HepG2 (cell line): ENCODE results near the gene GIPC1. TPM values are rescaled to one million over a fixed set of nuclear protein-coding genes. Genes with fewer than 3 reads are reported as not detected.

Experiments used
- ARNT ChIP-seq: fragments of 450-650 bp; IDR thresholded peaks from 2 replicates; pipeline ENCODE4 v1.6.1; 2017
- FOXC1 ChIP-seq: sonication (generic); formaldehyde crosslinking; IDR thresholded peaks from 2 replicates; pipeline ENCODE4 v1.8.0; 2022; ENCODE audit warnings: mild to moderate bottlenecking, missing genetic modification reagents, borderline replicate concordance
- HNRNPUL1 ChIP-seq: fragments of 200-400 bp; formaldehyde crosslinking; IDR thresholded peaks from 2 replicates; pipeline ENCODE4 v1.6.1; 2017; ENCODE audit warnings: low read depth, mild to moderate bottlenecking, low read length, moderate library complexity
- PLRG1 ChIP-seq: fragments of 450-650 bp; conservative IDR thresholded peaks from 2 replicates; pipeline ENCODE4 v1.6.1; 2016
- SMYD3 ChIP-seq: sonication (generic); formaldehyde crosslinking; IDR thresholded peaks from 2 replicates; pipeline ENCODE4 v1.8.1; 2023; ENCODE audit warnings: mild to moderate bottlenecking, missing genetic modification reagents
- THAP11 ChIP-seq: IDR thresholded peaks from 2 replicates; pipeline ENCODE4 v1.6.1; 2016; ENCODE audit warnings: missing biosample characterization, missing genetic modification reagents
- ZNF10 ChIP-seq: sonication (generic); formaldehyde crosslinking; IDR thresholded peaks from 2 replicates; pipeline ENCODE4 v1.4.0; 2020; ENCODE audit warnings: mild to moderate bottlenecking, low read depth, missing genetic modification reagents, borderline replicate concordance
- ZNF12 ChIP-seq: sonication (generic); formaldehyde crosslinking; IDR thresholded peaks from 2 replicates; pipeline ENCODE4 v1.5.0; 2020; ENCODE audit warnings: missing genetic modification reagents
- ZNF253 ChIP-seq: sonication (generic); formaldehyde crosslinking; IDR thresholded peaks from 2 replicates; pipeline ENCODE4 v1.8.0; 2022; ENCODE audit warnings: mild to moderate bottlenecking, missing genetic modification reagents, borderline replicate concordance
- ZNF570 ChIP-seq: sonication (generic); formaldehyde crosslinking; IDR thresholded peaks from 2 replicates; pipeline ENCODE4 v1.4.0; 2020; ENCODE audit warnings: mild to moderate bottlenecking, missing genetic modification reagents, borderline replicate concordance
- ZNF616 ChIP-seq: sonication (generic); formaldehyde crosslinking; IDR thresholded peaks from 2 replicates; pipeline ENCODE4 v1.5.0; 2020; ENCODE audit warnings: low read depth, mild to moderate bottlenecking, missing genetic modification reagents
- ZNF772 ChIP-seq: sonication (generic); formaldehyde crosslinking; IDR thresholded peaks from 2 replicates; pipeline ENCODE4 v1.5.0; 2020; ENCODE audit warnings: mild to moderate bottlenecking, missing genetic modification reagents
- ZNF839 ChIP-seq: sonication (generic); formaldehyde crosslinking; IDR thresholded peaks from 2 replicates; pipeline ENCODE4 v1.4.0; 2020; ENCODE audit warnings: missing genetic modification reagents, mild to moderate bottlenecking, borderline replicate concordance
- ZSCAN20 ChIP-seq: sonication (generic); formaldehyde crosslinking; IDR thresholded peaks from 2 replicates; pipeline ENCODE4 v1.4.0; 2020; ENCODE audit warnings: missing genetic modification reagents, mild to moderate bottlenecking, borderline replicate concordance
- polyA plus RNA-seq, 8 experiments: library from polyadenylated mRNA; depleted of rRNA in 3 of 8; stranded (reverse) in 7 of 8; unstranded in 1 of 8; fragments of >200 nt; fragmentation: Illumina TruSeq in 4 of 8; extraction: Trizol in 4 of 8; gene quantifications; 2 replicates each; pipeline versions ENCODE4 v1.2.1 to v1.2.3, GENCODE V29; 2011 to 2016; ENCODE audit warnings: low read depth in 4 of 8, missing spikeins in 1 of 8, mixed read lengths in 1 of 8; ENCODE audit not compliant: insufficient read depth in 1 of 8
- total RNA-seq, 5 experiments: library from RNA; depleted of rRNA; stranded (reverse); fragments of >200 nt; fragmentation: Illumina TruSeq; extraction: Trizol; gene quantifications; 2 replicates each; pipeline ENCODE4 v1.2.3, GENCODE V29; 2016; ENCODE audit warnings: low read depth in 1 of 5
- TF ChIP-seq, protein P1 (sequence below): sonication (generic); formaldehyde crosslinking; conservative IDR thresholded peaks from 2 replicates; pipeline ENCODE4 v1.8.0; 2022; ENCODE audit warnings: mild to moderate bottlenecking, moderate library complexity, missing genetic modification reagents
- TF ChIP-seq, protein P2 (sequence below): sonication (generic); formaldehyde crosslinking; IDR thresholded peaks from 2 replicates; pipeline ENCODE4 v1.5.0; 2020; ENCODE audit warnings: mild to moderate bottlenecking, missing genetic modification reagents, borderline replicate concordance
- TF ChIP-seq, protein P3 (sequence below): IDR thresholded peaks from 2 replicates; pipeline ENCODE4 v1.6.1; 2016; ENCODE audit warnings: missing compliant biosample characterization, missing genetic modification reagents, borderline replicate concordance

Gene GIPC1
- total and polyA plus RNA-seq, 2 of the 13 experiments (the other 11 are each of a cell fraction or from before 2014, with no cell fraction given), result 27.1 to 48.1 TPM

DNA sequence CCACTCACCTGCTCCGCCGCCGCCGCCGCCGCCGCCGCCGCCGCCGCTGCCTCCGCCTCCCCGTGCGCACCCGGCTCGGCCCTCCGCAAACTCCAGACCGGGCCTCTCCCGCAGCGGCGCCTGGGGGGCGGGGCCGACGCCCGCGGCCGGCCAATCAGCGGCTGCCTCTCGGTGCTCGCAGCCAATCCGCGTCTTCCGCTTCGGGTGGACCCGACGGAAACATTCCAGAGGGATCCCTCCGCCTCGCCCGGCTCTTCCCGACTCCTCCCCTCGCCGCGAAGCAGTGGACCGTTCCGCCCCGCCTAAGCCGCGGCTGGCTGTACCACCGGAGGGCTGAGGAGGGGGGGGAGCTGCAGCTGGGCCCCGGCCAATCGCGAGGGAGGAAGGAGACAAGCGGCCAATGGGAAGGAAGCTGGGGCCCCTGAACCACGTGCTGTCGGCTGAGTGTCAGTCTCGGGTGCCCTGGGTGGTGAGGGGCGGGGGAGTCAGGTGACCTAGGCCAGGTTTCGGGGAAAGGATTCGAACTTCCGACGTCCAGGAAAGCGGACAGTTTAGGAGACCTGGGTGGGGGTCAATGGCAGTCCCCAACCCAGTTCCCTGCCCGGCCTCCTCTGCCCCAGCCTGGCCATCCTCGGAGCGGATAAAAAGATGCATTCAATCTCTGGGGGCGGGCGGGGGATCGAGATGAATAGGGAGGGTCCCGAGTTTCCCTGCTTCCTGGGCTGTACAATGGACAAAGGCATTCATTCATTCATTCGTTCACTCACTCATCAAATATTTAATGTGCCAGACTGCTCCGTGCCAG lies at the start of gene GIPC1 (continued):
- TF ChIP-seq, protein P1, sequence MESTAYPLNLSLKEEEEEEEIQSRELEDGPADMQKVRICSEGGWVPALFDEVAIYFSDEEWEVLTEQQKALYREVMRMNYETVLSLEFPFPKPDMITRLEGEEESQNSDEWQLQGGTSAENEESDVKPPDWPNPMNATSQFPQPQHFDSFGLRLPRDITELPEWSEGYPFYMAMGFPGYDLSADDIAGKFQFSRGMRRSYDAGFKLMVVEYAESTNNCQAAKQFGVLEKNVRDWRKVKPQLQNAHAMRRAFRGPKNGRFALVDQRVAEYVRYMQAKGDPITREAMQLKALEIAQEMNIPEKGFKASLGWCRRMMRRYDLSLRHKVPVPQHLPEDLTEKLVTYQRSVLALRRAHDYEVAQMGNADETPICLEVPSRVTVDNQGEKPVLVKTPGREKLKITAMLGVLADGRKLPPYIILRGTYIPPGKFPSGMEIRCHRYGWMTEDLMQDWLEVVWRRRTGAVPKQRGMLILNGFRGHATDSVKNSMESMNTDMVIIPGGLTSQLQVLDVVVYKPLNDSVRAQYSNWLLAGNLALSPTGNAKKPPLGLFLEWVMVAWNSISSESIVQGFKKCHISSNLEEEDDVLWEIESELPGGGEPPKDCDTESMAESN (CRISPR knock-in tag), result peak; percentile 67; the same call in 1 of the 2 replicates
- no peak for TF ChIP-seq SMYD3
- TF ChIP-seq ZNF570 (CRISPR knock-in tag), result no peak
- no peak for TF ChIP-seq ZNF839 (CRISPR knock-in tag)
- TF ChIP-seq ZNF10 (CRISPR knock-in tag), result no peak
- TF ChIP-seq ZNF12 (CRISPR knock-in tag), result peak; percentile 32; the same call in 1 of the 2 replicates
- TF ChIP-seq ZNF616 (CRISPR knock-in tag), result no peak
- TF ChIP-seq, protein P2, sequence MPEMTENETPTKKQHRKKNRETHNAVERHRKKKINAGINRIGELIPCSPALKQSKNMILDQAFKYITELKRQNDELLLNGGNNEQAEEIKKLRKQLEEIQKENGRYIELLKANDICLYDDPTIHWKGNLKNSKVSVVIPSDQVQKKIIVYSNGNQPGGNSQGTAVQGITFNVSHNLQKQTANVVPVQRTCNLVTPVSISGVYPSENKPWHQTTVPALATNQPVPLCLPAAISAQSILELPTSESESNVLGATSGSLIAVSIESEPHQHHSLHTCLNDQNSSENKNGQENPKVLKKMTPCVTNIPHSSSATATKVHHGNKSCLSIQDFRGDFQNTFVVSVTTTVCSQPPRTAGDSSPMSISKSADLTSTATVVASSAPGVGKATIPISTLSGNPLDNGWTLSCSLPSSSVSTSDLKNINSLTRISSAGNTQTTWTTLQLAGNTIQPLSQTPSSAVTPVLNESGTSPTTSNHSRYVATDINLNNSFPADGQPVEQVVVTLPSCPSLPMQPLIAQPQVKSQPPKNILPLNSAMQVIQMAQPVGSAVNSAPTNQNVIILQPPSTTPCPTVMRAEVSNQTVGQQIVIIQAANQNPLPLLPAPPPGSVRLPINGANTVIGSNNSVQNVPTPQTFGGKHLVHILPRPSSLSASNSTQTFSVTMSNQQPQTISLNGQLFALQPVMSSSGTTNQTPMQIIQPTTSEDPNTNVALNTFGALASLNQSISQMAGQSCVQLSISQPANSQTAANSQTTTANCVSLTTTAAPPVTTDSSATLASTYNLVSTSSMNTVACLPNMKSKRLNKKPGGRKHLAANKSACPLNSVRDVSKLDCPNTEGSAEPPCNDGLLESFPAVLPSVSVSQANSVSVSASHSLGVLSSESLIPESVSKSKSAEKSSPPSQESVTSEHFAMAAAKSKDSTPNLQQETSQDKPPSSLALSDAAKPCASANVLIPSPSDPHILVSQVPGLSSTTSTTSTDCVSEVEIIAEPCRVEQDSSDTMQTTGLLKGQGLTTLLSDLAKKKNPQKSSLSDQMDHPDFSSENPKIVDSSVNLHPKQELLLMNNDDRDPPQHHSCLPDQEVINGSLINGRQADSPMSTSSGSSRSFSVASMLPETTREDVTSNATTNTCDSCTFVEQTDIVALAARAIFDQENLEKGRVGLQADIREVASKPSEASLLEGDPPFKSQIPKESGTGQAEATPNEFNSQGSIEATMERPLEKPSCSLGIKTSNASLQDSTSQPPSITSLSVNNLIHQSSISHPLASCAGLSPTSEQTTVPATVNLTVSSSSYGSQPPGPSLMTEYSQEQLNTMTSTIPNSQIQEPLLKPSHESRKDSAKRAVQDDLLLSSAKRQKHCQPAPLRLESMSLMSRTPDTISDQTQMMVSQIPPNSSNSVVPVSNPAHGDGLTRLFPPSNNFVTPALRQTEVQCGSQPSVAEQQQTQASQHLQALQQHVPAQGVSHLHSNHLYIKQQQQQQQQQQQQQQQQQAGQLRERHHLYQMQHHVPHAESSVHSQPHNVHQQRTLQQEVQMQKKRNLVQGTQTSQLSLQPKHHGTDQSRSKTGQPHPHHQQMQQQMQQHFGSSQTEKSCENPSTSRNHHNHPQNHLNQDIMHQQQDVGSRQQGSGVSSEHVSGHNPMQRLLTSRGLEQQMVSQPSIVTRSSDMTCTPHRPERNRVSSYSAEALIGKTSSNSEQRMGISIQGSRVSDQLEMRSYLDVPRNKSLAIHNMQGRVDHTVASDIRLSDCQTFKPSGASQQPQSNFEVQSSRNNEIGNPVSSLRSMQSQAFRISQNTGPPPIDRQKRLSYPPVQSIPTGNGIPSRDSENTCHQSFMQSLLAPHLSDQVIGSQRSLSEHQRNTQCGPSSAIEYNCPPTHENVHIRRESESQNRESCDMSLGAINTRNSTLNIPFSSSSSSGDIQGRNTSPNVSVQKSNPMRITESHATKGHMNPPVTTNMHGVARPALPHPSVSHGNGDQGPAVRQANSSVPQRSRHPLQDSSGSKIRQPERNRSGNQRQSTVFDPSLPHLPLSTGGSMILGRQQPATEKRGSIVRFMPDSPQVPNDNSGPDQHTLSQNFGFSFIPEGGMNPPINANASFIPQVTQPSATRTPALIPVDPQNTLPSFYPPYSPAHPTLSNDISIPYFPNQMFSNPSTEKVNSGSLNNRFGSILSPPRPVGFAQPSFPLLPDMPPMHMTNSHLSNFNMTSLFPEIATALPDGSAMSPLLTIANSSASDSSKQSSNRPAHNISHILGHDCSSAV (CRISPR knock-in tag), result 0 out of 2 replicates have a peak, but pooled peaks have one; percentile 59
- TF ChIP-seq, protein P3, sequence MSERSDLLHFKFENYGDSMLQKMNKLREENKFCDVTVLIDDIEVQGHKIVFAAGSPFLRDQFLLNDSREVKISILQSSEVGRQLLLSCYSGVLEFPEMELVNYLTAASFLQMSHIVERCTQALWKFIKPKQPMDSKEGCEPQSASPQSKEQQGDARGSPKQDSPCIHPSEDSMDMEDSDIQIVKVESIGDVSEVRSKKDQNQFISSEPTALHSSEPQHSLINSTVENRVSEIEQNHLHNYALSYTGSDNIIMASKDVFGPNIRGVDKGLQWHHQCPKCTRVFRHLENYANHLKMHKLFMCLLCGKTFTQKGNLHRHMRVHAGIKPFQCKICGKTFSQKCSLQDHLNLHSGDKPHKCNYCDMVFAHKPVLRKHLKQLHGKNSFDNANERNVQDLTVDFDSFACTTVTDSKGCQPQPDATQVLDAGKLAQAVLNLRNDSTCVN, result 0 out of 2 replicates have a peak, but pooled peaks have one; percentile 62
- no peak for TF ChIP-seq ARNT
- no peak for TF ChIP-seq ZSCAN20 (CRISPR knock-in tag)
- TF ChIP-seq HNRNPUL1, result no peak
- TF ChIP-seq ZNF772 (CRISPR knock-in tag), result 0 out of 2 replicates have a peak, but pooled peaks have one; percentile 59
- TF ChIP-seq THAP11 (CRISPR knock-in tag), result peak; percentile 88
- TF ChIP-seq PLRG1, result no peak
- TF ChIP-seq FOXC1, result peak; percentile 88
- no peak for TF ChIP-seq ZNF253 (CRISPR knock-in tag)
